Measurements from ENCODE around the gene COL13A1.

Gene COL13A1

GRCh38 chr10:69819716-69820506, 18.2 kb downstream of the COL13A1 start:
- DNase-seq (ENCODE audit: low read depth in 2 of 2), result no peak

GRCh38 chr10:69820817-69821216, 19.1 kb downstream of the COL13A1 start:
- DNase-seq (ENCODE audit: low read depth in 2 of 2), result no peak

- no peak for DNase-seq (ENCODE audit: low read depth in 2 of 2)
Measured at GRCh38 chr10:69825604-69826003, 23.9 kb downstream of the COL13A1 start.

GRCh38 chr10:69826094-69826493, 24.4 kb downstream of the COL13A1 start:
- no peak for DNase-seq (ENCODE audit: low read depth in 2 of 2)

DNA sequence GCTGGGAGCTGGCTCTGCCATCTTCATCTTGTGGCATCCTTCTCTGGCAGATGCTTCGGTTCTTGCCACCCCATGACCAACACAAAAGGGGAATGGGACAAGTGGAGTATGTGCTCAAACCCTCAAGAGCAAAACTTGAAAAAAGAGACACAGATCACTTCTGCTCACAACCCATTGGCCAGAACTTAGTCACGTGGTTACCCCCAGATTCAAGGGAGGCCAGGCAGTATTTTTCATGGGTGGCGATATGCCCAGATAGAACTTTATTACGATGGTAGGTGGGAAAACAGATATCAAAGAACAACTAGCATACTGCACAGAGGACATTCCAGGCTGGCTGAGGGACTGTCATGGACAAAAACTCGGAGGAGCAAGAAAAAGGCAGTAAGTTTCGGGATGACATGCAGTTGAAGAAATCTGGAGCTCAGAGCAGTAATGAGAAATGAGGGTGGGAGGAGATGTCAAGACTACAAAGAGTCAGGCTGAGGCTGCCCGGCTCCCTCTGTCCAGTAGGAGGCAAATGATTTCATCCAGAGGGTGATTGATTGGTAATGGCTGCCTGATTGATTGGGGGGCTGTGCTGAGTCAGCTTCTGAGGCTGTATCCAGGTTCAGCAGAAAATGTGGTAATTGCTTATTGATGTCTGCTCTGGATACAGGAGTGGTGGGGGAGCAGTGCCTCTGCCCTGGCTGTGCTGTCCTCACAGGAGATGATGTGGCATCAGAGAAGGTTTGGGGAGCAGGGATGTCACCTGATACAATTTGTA, 25.3 kb downstream of the COL13A1 start:
- DNase-seq (ENCODE audit: low read depth in 2 of 2), result no peak

DNA sequence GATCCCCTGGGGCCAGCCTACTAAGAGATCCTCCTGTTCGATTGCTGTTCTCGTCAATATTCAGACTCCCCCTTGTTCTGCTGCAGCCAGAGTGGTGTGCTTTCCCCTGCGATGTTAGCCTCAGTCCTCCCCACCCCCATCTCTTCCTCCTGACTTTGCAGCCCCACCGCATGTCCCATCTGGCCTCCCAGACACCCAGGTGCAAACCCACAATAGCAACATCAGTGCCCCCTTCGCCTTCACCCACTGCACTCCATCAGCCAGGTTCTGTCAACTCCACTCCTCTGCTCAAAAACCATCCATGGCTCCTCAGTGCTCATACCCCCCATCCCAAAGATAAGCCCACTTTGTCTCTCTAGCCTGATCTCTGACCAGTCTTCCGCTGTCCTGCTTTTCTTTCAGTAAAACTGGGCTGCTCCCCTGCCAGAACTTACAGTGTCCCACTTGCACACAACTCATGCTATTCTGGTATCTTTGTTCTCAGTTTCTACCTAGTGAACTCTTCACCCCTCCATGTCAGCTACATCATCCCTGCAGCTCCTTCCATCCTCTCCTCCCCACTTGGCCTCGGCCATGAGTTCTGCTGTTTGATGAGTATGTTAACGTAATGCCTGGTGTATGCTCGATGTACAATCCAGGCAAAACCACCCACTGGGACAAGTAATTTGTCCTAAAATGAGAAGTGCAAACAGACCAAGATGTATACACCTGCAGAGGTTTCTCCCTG, 26.6 kb downstream of the COL13A1 start:
- DNase-seq (ENCODE audit: low read depth in 2 of 2), result no peak

GRCh38 chr10:69829775-69830174, 28.1 kb downstream of the COL13A1 start:
- no peak for DNase-seq (ENCODE audit: low read depth in 2 of 2)

- DNase-seq (ENCODE audit: low read depth in 2 of 2), result no peak
Measured at GRCh38 chr10:69831231-69831855, 29.6 kb downstream of the COL13A1 start.

DNA sequence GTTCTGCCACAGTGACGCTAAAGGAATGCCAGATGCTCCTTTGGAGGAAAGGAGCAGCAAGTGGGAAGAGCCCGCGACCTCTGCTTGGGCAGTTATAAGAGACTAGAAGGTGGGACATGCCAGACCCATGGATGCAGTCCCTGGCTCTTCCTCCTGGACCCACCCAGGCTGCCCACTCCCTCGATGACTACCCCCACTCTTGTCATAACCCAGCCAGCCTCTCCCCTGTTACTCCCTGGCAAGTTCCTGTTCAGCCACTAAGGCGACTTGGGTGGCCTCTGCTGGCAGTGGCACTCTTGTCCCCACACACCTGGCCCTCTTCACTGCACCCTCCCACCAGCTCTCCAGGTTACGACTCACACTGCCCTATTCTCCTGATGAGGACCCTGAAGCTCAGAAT, 33.5 kb downstream of the COL13A1 start:
- DNase-seq (ENCODE audit: low read depth in 2 of 2), result no peak

- no peak for DNase-seq (ENCODE audit: low read depth in 2 of 2)
Measured at GRCh38 chr10:69835875-69836730, 34.4 kb downstream of the COL13A1 start.

GRCh38 chr10:69836731-69837030, 35.0 kb downstream of the COL13A1 start:
- no peak for DNase-seq (ENCODE audit: low read depth in 2 of 2)

DNA sequence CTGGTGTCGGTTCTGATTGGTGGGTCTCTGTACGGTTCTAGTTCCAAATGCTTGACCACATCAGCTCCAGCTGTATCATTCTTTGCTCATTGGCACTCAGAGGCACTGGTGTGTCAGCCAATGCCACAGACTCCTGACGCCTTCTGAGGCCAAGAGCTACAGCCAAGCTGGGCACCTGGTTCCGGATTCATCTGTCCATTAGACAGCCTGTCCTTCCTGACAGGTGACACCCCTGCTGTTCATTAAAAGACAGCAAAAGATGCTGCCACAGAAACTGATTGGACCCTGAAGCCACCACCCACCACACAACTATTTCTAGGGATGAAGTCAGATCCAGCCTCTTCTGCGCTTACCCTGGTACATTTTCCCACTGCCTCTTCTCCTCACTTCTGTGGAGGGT, 35.6 kb downstream of the COL13A1 start:
- no peak for DNase-seq (ENCODE audit: low read depth in 2 of 2)

DNA sequence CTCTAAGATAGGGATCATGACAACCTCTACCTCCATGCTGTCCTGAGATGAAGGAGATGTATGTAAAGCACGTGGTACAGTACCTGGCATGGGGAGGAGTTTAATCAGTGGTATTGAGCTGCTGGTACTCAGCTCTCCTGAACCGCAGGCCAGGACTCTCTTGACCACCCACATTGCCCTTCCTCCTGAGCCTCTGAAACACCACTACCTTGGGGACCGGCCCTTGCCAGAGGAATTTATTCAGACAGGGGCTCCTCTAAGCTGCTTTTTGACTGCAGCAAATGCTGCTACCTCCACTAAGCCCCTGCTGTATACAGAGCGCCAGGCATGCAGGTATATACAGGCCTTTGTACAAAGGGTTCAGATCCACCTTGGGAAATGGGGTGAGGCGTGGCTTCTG, 36.7 kb downstream of the COL13A1 start:
- DNase-seq (ENCODE audit: low read depth in 2 of 2), result no peak

GRCh38 chr10:69838853-69839252, 37.1 kb downstream of the COL13A1 start:
- DNase-seq (ENCODE audit: low read depth in 2 of 2), result no peak

- no peak for DNase-seq (ENCODE audit: low read depth in 2 of 2)
Measured at GRCh38 chr10:69839696-69840345, 38.1 kb downstream of the COL13A1 start.

DNA sequence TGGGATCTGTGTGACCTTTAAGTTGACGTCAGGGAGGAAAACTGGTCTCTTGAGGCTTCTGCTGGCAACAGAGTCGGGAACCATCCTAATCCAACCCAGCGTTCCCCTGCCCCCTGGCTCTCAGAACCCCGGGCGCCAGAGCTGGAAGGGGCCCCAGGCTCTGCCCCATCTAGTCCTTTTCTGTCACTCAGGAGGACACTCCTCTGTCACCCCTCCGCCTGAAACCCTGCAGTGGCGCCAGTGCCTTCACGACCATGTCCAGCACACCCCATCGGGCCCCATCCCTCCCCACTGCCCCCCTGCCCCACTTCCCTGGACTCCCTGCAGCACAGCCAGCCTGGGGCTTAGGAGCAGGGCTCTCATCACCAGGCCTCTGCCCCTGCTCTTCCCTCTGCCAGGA, 39.1 kb downstream of the COL13A1 start:
- no peak for DNase-seq (ENCODE audit: low read depth in 2 of 2)

DNA sequence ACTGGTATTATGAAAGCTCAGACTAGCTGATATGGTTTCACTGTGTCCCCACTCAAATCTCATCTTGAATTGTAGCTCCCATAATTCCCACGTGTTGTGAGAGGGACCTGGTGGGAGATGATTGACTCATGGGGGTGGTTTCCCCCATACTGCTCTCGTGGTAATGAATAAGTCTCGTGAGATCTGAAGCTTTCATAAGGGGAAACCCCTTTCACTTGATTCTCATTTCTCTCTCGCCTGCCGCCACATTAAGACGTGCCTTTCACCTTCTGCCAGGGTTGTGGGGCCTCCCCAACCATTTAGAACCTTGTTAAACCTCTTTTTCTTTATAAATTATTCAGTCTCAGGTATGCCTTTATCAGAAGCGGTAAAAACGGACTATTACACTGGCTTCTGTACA, 40.3 kb downstream of the COL13A1 start:
- no peak for DNase-seq (ENCODE audit: low read depth in 2 of 2)

DNA sequence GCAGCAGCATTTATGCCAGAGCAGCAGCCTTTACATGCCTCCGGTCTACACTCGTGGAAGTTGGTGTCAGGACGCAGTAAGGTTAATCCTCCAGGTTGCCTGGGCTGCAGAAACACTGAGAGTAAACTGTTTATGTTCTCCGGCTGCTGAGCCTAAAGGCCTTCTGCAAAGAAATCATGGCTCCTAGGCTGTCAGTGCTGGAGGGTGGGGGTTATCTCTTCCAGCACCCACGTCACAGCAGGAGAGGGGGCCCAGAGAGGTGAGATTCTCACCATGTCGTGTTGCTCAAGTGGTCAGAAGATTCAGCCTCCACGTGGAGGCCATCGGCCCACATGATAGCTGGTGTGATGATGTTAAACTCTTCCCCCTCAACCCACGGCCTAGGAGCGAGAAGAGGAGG, 41.2 kb downstream of the COL13A1 start:
- DNase-seq (ENCODE audit: low read depth in 2 of 2), result no peak

DNA sequence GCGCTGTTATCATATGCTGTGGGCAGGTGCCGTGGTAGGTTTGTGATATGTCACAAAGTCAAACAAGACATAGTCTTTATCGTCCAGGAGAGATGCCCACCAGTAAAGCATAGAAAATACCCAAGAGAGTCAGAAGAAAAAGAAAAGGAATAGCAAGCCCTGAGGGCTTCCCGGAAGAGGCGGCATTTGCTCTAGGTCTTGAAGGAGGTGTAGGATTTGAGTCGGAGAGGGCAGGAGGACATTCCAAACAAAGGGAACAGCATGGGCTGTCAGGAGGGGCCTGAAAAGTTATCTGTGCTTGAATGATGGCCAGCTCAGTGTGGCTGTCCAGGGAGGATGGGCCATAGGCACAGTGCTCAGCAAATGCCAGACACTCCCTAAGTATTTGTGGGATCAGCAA, 42.2 kb downstream of the COL13A1 start:
- DNase-seq (ENCODE audit: low read depth in 2 of 2), result no peak

DNA sequence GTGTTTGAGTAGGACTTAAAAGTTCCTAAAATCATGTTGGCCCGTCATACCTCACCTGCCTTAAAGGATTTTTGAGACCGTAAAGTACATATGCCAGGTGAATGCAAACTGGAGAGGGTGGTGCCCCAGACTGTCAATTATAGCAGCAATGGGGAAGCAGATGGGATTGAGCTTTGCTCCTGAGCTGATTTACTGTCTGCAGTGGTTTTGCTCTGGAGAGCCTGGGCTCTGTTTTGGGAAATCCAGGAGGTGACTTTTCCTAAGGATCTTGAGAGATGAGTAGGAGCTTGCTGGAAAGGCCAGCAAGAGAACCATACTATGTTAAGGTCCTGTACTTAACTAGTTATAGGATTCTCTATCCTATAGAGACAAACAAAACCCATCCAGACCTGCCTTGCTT, 43.0 kb downstream of the COL13A1 start:
- DNase-seq (ENCODE audit: low read depth in 2 of 2), result no peak
